GM12891 (cell line): ENCODE measurements around the gene SMAD1.
"Not testable (repeated sequence)": the region's sequence is repeated elsewhere in the genome, so short reads cannot be mapped to it uniquely, and the experiment has no call there.

Experiments
- PAX5 ChIP-seq: IDR thresholded peaks from 2 replicates; pipeline ENCODE4 v1.6.1; 2011; ENCODE audit warnings: low read length, moderate library complexity, mild to moderate bottlenecking; ENCODE audit not compliant: insufficient read depth, severe bottlenecking
- POLR2A ChIP-seq: IDR thresholded peaks from 2 replicates; pipeline ENCODE4 v1.6.1; 2011; ENCODE audit warnings: low read depth, low read length, control low read depth
- POLR2AphosphoS5 ChIP-seq: IDR thresholded peaks from 2 replicates; pipeline ENCODE4 v1.6.1; 2011; ENCODE audit warnings: low read depth, low read length, control low read depth
- POU2F2 ChIP-seq: IDR thresholded peaks from 2 replicates; pipeline ENCODE4 v1.6.1; 2011; ENCODE audit warnings: low read depth, mild to moderate bottlenecking, control low read depth, low read length, moderate library complexity
- SPI1 ChIP-seq: IDR thresholded peaks from 2 replicates; pipeline ENCODE4 v1.6.1; 2011; ENCODE audit warnings: low read depth, low read length, control low read depth
- TAF1 ChIP-seq: IDR thresholded peaks from 2 replicates; pipeline ENCODE4 v1.6.1; 2011; ENCODE audit warnings: low read depth, low read length, control low read depth

DNA sequence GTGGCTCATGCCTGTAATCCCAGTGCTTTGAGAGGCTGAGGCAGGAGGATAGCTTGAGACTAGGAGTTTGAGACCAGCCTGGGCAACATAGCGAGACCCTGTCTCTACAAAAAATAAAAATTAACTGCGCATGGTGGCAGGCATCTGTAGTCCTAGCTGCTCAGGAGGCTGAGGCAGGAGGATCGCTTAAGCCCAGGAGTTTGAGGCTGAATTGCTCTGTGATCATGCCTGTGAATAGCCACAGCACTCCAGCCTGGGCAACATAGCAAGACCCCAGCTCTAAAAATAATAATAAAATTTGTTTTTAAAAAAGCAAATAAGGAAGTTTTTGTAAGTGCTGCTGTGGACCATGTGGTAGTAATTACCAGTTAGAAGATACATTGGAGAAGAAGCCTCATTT is 51.8 kb downstream of the SMAD1 start:
- not testable (repeated sequence) for TF ChIP-seq POLR2A, PAX5, POLR2AphosphoS5, TAF1, SPI1, POU2F2
